ENCODE data around the gene SUCLG2.

The SUCLG2 gene

GRCh38 chr3:67561667-67562394, 92.6 kb downstream of the SUCLG2 start:
- no peaks in the 10 kb centered on the region for H3K27me3 ChIP-seq (replicated peaks; ENCODE audit: control insufficient read depth, insufficient read depth, low read length)
- no peak for TF ChIP-seq CTCF (IDR thresholded peaks at IDR 0.05; ENCODE audit: insufficient read depth, low read length, poor library complexity, severe bottlenecking)
- no peaks in the 10 kb centered on the region for H3K36me3 ChIP-seq (ENCODE audit: control insufficient read depth, insufficient read depth, low read length)
- no peak for DNase-seq (ENCODE audit: extremely low read depth, insufficient read length)
- no peak overlapping the region for H3K4me3 ChIP-seq (replicated peaks; ENCODE audit: low read depth, low read length)

- no peak for TF ChIP-seq CTCF (IDR thresholded peaks at IDR 0.05; ENCODE audit: insufficient read depth, low read length, poor library complexity, severe bottlenecking)
- Histone ChIP-seq H3K27me3 (replicated peaks; ENCODE audit: control insufficient read depth, insufficient read depth, low read length) (no peaks in the 10 kb centered on the region), H3K4me3 (replicated peaks; ENCODE audit: low read depth, low read length) (no peak overlapping the region), H3K36me3 (ENCODE audit: control insufficient read depth, insufficient read depth, low read length) (no peaks in the 10 kb centered on the region)
- no peak for DNase-seq (ENCODE audit: extremely low read depth, insufficient read length)
Measured at GRCh38 chr3:67561266-67561665, 93.1 kb downstream of the SUCLG2 start.

- Histone ChIP-seq H3K27me3 (replicated peaks; ENCODE audit: control insufficient read depth, insufficient read depth, low read length) (no peaks in the 10 kb centered on the region), H3K36me3 (ENCODE audit: control insufficient read depth, insufficient read depth, low read length) (no peaks in the 10 kb centered on the region), H3K4me3 (replicated peaks; ENCODE audit: low read depth, low read length) (no peak overlapping the region)
- TF ChIP-seq CTCF (IDR thresholded peaks at IDR 0.05; ENCODE audit: insufficient read depth, low read length, poor library complexity, severe bottlenecking) = no peak
- DNase-seq (ENCODE audit: extremely low read depth, insufficient read length) = peak; percentile 3
Measured at GRCh38 chr3:67559029-67559605, 95.3 kb downstream of the SUCLG2 start.

- Histone ChIP-seq H3K27me3 (replicated peaks; ENCODE audit: control insufficient read depth, insufficient read depth, low read length) (no peaks in the 10 kb centered on the region), H3K36me3 (ENCODE audit: control insufficient read depth, insufficient read depth, low read length) (no peaks in the 10 kb centered on the region), H3K4me3 (replicated peaks; ENCODE audit: low read depth, low read length) (no peak overlapping the region)
- no peak for DNase-seq (ENCODE audit: extremely low read depth, insufficient read length)
- no peak for TF ChIP-seq CTCF (IDR thresholded peaks at IDR 0.05; ENCODE audit: insufficient read depth, low read length, poor library complexity, severe bottlenecking)
Measured at GRCh38 chr3:67558426-67558825, 96.0 kb downstream of the SUCLG2 start.

GRCh38 chr3:67557848-67558355, 96.5 kb downstream of the SUCLG2 start:
- no peaks in the 10 kb centered on the region for H3K27me3 ChIP-seq (replicated peaks; ENCODE audit: control insufficient read depth, insufficient read depth, low read length)
- no peaks in the 10 kb centered on the region for H3K36me3 ChIP-seq (ENCODE audit: control insufficient read depth, insufficient read depth, low read length)
- no peak for TF ChIP-seq CTCF (IDR thresholded peaks at IDR 0.05; ENCODE audit: insufficient read depth, low read length, poor library complexity, severe bottlenecking)
- DNase-seq (ENCODE audit: extremely low read depth, insufficient read length) = no peak
- no peak overlapping the region for H3K4me3 ChIP-seq (replicated peaks; ENCODE audit: low read depth, low read length)

All from GM06990 (cell line).